Measurements from ENCODE around the gene NEURL1B.

NEURL1B gene

GRCh38 chr5:172720655-172721054 lies 79.6 kb downstream of the NEURL1B start:
- no peak for DNase-seq

DNA sequence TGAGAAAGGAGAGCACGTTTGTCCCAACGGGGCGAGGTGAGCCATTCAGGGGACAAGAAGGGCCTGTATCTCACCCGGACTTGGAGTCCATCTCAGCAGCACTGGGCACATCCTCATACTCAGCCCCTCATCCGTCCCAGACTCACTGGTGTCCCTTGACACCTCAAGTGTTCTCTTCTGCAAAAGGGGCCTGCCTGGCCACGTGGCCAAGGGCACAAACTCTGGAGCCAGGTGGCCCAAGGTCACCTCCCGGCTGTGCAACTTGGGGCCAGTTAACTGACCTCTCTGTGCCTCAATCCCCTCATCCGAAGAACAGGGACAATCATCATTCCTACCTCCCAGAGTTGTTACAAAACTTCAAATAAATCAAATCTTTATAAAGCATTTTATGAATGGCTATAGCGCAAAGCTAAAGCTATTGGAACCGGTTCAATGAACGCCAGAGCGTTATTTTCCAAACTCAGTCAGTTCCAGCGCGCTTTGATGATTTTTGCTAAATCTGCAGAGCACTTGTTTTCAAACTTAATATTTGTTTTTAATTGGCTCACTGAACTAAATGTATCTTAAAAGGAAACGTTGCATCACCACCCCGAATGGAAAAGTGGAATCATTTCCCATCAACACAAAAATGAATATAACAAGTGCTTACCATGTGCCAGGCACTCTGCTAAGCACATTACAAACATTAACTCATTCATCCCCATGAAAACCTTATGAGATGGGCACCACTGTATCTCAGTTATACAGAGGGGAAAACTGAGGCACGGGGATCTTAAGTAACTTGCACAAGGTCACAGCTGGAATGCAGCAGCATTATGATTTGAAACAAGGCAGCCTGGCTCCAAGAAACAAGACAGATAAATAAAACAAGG lies 80.6 kb downstream of the NEURL1B start:
- DNase-seq = no peak

DNA sequence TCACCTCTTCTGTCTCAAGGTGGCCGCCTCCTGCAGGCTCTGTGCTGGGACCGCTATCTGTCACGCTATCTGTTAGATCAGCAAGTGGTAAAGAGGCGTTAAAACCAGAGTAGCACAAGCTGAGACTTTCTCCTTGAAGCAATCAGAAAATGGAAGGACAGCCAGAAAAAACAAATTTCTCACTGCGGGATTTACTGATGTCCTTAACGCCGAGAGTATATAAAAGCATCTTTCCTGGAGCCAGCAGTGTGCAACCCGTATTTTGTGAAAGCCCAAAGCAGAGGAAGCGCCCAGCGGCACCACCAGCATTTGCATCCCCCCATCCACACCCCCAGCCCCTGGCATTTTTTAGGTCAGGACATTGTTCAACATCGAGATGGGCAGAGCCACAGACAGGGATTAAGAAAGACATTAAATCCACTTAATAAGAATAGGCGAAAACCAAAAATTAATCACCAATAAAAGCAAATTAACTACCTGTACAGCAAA lies 81.3 kb downstream of the NEURL1B start:
- DNase-seq = no peak

- DNase-seq = no peak
Observed at GRCh38 chr5:172723508-172723907, 82.4 kb downstream of the NEURL1B start.

DNA sequence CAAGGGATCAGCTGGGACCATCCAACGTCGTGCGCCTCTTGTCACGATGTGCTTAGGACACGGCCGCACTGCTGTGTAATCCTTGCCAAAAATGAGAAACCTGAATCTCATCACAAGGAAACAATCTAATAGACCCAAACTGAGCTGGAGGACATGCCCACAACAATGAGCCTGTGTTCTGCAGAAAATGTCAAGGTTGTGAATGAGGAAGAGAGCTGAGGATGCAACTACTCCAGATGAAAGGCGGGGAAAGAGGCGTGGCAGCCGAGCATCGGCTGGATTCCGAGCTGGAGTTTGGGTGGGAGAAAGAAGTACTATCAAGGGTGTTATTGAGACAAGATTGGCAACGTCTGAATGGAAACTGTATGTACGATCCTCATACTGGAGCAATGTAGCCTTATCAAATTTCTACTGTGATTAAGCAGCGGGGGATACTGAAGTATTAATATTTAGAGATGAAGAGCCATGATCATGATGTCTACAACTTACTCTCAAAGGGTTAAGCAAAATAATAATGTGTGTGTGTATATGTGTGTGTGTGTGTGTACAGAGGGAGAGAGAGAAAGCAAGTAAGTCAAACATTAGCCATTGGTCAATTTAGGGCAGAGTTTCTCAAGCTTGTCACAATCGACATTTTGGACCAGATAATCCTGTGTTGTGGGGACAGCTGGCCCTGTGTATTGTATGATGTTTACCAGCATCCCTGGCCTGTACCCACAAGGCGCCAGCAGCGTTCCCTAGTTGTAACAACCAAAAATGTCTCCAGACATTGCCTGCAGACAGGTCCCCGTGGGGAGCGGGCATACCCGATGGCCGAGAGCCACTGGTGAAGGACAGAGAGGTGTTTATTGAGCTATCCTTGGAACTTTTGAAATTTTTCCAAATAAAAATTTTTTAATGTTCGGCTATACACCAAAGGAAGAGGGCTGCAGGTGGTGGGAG lies 83.5 kb downstream of the NEURL1B start:
- no peak for DNase-seq

- no peak for DNase-seq
Observed at GRCh38 chr5:172725273-172725672, 84.2 kb downstream of the NEURL1B start.

GRCh38 chr5:172725785-172726184 lies 84.7 kb downstream of the NEURL1B start:
- DNase-seq = no peak

GRCh38 chr5:172726966-172727365 lies 85.9 kb downstream of the NEURL1B start:
- DNase-seq = no peak

- no peak for DNase-seq
Observed at GRCh38 chr5:172727551-172727950, 86.5 kb downstream of the NEURL1B start.

- no peak for DNase-seq
Observed at GRCh38 chr5:172728481-172729241, 87.6 kb downstream of the NEURL1B start.

DNA sequence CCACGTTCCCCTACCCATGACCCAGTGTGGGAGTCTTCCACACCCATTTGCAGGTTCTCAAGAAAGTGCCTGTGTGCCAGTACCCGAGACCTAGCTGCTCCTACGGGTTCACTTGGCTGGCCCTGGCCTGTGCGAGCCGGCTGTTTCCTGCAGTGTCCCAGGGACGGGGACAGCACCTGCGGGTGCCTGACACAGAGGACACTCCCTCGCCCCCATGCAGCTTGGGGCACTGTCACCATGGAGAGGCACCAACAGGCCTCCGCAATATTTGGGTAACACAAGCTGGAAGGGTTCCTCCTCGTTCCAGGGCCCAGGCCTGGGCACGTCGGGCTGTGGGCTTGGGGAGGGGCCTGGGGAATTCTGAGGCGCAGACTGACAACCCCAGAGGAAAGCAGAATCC lies 88.5 kb downstream of the NEURL1B start:
- no peak for DNase-seq

GRCh38 chr5:172730222-172730621 lies 89.2 kb downstream of the NEURL1B start:
- no peak for DNase-seq

- DNase-seq = no peak
Observed at GRCh38 chr5:172730981-172731679, 90.1 kb downstream of the NEURL1B start.

GRCh38 chr5:172731680-172732074 lies 90.6 kb downstream of the NEURL1B start:
- no peak for DNase-seq

DNA sequence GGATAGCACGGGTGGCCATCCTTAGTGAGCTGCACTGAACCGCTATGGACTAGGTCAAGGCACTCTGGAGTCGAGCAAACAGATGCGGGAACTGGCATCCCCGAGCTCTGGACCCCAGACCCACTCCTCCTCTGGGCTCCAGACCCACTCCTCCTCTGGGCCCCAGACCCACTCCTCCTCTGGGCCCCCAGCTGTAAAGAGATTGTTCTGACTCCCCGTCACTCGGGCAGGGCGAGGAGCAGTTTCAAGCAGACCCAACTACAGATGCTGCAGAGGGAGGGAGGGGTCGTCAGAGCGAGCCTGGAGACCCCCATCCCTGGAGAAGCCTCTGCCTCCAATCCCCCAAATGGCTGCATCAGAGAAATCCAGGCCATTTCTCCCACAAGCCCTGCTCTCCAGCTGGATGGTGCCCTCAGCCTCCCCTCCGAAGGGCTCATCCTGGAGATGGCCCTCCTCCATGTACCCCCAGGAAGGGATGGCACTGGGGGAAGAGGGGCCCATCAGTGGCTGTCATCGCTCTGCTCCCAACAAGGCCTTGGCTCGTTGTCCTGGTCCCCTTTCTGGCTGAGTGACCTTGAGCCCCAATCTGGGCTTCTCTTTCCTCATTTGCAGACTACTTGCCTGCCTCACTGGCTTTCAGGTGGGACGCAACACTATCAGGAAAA lies 91.3 kb downstream of the NEURL1B start:
- DNase-seq = no peak

DNA sequence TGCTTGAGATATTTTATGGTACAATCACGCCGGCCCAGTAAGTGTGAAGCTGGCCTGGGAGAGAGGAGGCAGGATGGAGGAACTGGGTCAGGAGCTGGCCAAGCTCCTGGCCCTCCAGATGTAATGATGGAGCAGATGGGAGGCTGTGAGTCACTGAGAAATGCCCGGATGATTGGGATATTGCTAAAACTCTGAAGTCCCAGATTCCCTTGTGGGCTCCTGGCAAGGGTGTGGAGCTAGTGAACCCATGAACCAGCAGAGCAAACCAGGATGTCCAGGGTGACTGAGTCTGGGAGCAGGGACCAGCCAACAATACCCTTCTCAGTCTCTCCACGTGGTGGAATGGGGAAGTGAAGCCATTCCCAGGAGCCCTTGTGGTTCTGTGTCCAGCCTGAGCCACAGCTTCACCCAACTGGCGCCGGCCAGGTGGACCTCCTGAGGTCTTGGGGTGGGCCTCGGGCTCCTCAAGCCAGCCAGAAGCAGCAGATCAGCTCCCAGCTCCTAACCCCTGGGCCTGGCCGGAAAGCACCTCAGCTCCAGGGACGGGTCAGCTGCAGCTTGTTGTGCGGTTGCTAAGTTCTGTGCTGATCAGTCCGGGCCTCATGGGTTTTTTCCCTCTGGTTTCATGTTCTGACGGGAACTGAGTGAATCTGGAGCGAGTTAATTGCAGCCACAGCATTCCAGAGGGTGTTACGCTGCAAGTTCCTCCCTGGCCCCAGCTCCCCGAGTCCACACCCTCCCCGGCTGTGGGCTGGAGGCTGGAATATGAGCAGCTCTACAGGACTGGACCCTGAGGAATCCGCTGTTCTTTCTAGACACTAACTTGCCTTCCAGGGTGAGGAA lies 92.3 kb downstream of the NEURL1B start:
- DNase-seq = no peak

DNA sequence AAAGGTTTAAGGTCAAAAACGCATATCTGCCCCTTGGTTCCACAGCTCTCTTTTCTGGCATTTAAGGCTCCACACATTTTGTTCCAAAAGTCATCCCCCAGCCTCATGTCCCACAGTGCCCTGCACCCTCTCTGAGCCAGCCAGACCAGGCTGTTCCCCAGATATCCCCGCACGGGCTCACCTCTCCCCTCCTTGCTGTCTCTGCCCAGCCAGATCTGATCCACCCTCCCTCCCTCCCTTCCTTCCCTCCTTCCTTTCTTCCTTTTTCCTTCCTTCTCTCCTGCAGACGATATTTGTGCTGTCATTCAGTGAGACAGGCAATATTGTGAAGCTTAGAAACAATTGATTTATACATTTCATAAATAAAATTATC lies 92.9 kb downstream of the NEURL1B start:
- no peak for DNase-seq

DNA sequence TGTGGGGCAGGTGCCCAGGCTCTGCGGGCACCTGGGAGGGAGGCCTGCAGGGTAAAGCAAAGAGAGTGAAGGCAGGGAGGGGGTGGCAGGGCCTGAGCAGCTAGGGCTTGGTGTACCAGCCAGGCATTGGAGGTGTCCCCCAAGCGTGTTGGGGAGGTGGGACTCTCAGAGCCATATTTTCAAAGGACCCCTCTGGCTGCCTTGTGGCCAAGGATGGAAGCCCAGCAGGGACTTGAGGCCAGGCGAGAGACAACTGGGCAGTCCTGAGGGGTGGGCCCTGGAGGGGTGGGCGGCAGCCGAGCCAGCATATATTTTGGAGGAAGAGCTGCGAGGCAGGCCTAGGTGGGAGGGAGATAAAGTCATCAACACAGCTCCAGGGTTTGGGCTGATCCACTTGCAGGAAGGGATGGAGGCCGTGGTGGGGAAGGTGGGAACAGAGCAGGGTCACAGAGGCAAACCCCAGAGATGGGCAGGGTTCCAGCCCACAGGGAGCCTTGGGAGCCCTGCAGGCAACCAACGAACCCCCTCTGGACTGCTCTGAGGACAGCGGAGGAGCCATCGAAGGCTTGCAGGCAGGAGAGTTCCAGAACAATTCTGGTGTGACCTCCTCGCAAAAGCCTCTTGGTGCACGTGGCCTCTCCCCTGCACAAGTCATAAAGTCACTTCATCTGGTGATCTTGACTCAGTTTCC lies 94.2 kb downstream of the NEURL1B start:
- DNase-seq = no peak

DNA sequence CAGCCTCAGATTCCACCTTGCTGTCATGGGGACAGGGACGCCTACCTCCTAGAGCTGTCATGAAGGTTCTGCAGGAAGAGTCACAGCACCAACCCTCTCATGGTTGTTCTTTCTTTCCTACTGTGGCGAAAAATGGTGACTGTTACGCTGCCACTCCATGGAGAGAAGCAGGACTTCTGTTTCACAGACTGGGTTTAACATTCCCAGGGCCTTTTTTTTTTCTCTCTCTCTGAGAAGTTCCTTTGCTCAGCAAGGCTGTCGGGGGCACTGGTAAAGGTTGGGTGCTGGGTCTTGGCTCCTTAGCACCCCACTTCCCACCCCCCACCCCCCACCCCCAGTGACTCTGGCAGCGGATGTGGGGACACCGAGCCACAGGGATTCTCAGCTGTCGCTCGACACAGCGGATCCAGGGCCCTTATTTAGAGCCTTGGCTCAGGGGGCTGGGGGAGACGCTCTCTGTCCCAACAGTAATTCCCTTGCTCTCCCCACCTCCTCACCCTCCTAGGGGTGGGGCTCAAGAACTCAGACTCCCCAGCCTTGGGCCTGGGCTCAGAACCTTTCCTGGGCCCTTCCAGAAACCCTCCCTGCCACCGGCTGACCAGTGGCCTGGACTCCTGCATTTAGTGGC lies 95.6 kb downstream of the NEURL1B start:
- no peak for DNase-seq

DNA sequence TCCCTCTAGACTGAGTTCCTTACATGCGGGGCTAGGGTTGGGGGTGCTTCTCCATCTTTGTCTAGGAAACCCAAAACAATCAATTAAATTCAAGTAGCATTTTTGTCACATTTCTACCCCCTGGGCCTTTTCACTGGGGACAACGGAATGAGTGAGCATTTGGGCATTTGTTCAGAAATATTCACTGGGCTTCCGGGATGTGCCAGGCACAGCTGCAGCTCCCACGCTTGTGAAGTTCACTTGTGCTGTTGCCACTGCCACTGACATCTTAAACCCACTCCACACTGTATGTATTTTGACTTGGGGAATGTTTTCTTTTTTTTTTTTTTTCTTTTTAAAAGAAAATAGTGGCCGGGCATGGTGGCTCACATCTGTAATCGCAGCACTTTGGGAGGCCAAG lies 98.3 kb downstream of the NEURL1B start:
- DNase-seq = no peak
